SIG-M5 treated with dmso at 0.1 percent for 504 hours (cell line): Measurements from ENCODE around the gene WNT3A.
A peak's percentile ranks its signal among the peaks of the same experiment; 100 is the strongest.

ENCODE experiments used
- DNase-seq: peaks from one replicate; lab custom pipeline; 2025; ENCODE audit not compliant: unreplicated experiment; lab: John Stamatoyannopoulos, UW

The WNT3A gene

DNA sequence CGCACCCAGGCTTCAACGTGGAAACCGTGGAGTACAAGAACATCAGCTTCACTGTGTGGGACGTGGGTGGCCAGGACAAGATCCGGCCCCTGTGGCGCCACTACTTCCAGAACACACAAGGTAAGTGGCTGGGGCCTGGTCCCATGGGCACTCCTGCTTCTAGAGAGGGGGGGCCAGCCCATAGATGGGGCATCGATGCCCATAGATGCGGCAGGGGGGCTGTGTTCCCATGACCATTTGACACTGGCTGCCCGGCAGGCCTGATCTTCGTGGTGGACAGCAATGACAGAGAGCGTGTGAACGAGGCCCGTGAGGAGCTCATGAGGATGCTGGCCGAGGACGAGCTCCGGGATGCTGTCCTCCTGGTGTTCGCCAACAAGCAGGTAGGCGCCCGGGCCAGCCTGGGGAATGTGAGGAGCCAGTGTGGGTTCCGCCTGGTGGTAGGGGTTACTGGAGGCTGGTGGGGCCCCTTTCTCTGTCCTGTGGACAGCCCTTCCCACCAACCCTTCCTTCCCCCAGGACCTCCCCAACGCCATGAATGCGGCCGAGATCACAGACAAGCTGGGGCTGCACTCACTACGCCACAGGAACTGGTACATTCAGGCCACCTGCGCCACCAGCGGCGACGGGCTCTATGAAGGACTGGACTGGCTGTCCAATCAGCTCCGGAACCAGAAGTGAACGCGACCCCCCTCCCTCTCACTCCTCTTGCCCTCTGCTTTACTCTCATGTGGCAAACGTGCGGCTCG lies 90.7 kb downstream of the WNT3A start:
- DNase-seq: no peak

- no peak for DNase-seq
These were observed 91.6 kb downstream of the WNT3A start for GRCh38 chr1:228098323-228098931.

DNA sequence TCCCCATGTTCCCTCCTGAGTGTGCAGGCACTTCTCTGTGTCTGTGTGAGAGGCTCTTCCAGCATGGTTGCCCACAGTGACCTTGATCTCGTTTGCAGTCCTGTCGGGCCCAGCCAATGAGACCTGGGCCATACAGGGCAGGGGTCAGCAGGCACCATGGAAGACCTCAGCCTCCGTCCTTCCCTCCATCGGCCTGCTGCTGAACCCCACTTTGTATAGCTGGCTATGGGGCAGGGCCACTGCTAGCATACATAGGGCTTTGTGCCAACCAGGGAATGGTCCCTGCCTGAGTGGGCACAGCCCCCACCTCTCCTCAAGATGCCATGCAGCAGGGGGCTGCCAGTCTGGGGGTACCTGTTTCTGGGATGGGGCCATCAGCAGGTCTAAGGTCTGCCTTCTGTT lies 92.5 kb downstream of the WNT3A start:
- DNase-seq: no peak

DNA sequence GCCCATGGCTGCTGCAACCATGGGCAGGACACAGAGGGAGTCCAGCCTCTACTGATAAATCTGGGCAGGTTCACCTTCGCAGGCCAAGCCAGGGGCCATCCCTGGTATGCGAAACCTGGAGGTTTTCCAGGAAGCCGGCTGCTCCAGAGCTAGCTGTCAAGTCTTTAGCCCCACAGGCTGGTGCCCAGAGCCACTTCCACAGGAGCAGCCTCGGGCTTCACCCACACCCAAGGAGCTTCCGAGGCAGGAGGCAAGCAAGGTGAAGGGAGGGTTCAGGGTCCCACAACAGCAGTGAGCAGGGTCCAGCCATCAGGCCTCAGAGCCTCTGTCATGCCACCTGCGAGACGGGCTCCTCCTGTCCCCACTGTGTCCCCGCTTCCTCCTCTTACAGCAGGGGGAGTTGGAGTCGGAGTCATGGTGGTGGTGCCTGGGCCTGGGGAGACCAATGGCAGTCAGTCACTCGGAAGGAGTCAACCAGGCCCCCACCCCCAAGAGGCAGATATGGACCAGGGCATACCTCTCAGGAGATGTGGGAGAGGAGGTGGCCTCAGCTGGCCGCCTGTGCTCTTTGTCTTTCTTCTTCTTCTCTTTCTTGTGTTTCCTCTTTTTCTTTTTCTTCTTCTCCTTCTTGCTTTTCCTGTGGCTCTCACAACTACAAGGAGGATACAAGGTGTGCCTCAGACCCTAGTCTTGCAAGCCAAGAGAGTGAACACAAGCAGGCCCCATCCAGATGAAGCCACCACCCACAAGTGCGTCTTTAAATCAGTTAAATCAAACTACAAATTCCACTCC lies 94.2 kb downstream of the WNT3A start:
- no peak for DNase-seq

GRCh38 chr1:228101614-228101993 lies 94.8 kb downstream of the WNT3A start:
- DNase-seq: peak; percentile 15

GRCh38 chr1:228101994-228102790 lies 95.4 kb downstream of the WNT3A start:
- peak; percentile 40 for DNase-seq

GRCh38 chr1:228102791-228103620 lies 96.2 kb downstream of the WNT3A start, which contains the start of gene C1orf35:
Gene C1orf35, minus strand, starts transcription at chr1:228103325. Its CDS starts 98 bp downstream, at chr1:228103227.
- DNase-seq: peak; percentile 94

DNA sequence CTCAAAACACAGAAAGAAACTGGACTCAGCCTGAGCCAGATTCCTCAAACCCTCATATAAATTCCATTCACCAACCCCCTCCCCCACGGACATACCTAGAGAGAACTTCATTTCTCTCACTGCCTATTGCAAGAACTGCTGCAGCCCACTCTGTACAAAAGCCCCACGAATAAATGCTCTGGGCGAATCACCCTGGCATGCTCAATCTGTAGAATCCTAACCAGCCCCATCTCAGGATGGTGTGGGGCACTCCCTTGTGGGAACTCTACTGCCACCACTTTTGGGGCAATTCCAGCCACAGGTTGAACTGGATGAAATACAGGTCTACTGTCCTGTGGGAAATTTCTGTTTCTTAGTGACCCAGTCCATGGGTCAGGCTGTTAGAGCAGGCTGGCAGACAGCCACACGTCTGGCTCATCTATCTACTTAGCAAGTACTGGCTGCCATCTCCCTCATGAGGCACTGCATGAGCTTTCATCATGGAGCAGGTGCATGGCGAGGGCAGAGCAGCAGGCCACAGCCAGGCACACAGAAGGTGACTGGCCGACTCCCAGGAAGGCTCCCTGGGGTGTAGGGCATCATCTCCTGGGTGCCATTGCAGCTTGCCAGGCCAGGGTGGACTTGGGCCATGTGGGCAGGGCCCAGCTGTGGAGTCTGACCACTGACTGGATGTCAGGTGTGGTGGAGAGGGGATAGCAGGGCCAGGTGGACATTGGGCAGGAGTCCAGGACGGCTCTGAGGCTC lies 97.9 kb downstream of the WNT3A start:
- DNase-seq: no peak

GRCh38 chr1:228105270-228105995 lies 98.6 kb downstream of the WNT3A start:
- DNase-seq: no peak

- no peak for DNase-seq
These were observed 99.4 kb downstream of the WNT3A start for GRCh38 chr1:228105996-228106799.

GRCh38 chr1:228106800-228107054 lies 99.9 kb downstream of the WNT3A start:
- no peak for DNase-seq

DNA sequence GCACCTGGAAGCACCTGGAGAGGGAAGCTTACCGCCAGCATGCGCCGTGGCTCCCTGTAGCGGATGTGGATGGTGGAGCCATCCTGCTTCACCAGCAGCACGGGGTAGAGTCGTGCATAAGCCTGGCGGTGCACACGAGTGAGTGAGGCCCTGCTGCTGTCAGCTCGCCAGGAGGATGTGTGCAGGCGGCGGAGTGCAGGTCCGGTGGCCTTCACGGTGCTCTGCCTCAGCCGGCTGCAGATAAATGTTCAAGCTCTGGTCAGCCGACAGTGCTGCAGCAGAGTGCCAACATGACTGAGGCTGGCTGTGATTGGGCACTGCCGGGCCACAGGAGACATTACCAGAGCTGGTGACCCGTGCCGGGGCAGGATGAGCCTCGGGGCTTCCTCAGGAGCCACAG lies 100.8 kb downstream of the WNT3A start:
- DNase-seq: no peak

DNA sequence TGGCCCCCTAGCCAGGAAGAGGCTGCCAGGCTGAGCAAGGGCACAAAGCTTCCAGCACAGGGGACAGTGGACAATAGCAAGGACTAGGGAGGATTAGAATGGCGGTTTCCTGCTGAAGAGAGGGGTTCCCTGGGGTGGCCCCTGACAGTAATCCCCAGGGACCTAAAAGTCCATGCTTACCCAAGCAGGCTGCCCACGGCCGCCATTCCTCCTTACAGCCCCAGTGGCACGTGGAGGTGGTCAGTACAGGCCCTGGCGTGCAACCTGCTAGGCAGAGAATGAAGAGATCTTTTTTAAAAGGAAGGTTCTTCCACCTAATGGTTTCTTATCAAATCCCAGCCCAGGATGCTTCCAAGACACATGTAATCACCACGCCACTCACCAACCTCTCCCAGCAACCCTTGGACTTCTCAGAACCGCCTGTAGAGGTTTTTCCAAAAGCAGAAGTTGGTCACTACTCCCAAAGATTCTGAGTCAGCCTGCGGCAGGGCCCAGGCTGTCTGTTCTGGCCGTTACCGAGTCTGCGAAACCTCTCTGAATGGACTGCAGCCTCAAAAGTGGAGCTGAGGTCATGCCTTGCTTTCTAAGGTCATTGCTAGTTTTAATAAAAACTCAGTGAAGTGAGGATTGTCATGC lies 101.4 kb downstream of the WNT3A start:
- DNase-seq: peak; percentile 36

- no peak for DNase-seq
These were observed 101.9 kb downstream of the WNT3A start for GRCh38 chr1:228108742-228109072.

DNA sequence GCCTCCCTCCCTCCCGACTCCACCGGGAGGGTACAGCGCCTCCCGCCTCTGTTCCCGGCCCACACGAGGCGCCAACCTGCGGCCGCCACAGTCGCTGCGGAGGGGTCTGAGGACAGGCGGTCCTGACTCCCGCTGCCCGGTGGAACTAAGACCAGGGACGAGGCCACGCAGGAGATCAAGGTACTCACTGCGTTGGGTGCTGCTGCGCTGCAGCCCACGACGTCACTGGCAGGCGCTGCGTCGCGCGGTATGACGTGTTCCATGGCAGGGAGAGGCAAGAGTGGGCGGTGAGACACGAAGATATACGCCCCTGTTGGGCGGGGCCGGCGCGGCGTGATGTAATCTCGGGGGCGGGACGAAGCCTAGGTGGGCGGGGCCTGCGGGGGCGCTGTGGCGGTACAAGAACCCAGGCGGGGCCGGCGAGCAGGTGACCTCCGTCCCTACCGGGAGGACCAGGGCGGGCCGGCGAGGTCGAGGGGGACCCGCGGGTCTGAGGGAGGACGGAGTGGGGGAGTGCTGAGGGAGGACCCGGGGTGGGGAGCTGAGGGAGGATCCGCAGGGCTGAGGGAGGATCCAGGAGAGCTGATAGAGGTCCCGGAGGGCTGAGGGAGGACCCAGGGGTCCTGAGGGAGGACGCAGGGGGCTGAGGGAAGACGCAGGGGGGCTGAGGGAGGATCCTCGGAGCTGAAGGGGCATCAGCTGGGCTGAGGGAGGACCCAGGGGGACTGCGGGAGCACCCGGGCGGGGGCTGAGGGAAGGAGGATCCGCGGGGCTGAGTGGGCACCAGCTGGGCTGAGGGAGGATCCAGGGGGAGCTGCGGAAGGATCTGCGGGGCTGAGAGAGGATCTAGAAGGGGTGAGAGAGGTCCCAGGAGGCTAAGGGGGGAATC lies 102.5 kb downstream of the WNT3A start, which contains the start of gene MRPL55:
Gene MRPL55, minus strand, starts transcription at position 227 of the 889 bp plus-strand sequence. CDS start 1,039 bp downstream, outside the sequence.
- DNase-seq: peak; percentile 95

- DNase-seq: peak; percentile 26
These were observed 103.2 kb downstream of the WNT3A start for GRCh38 chr1:228109962-228110488.

- DNase-seq: no peak
These were observed 103.8 kb downstream of the WNT3A start for GRCh38 chr1:228110556-228110955.
